GM19328 (cell line): ENCODE results near the gene MYO1E.
"Not testable (repeated sequence)": the region's sequence is repeated elsewhere in the genome, so short reads cannot be mapped to it uniquely, and the experiment has no call there.

Source experiments
- ATAC-seq: cut with Tn5 transposase; IDR thresholded peaks from one replicate; pipeline ENCODE4 v1.9.1; 2021; ENCODE audit warnings: mild to moderate bottlenecking, moderate library complexity; ENCODE audit not compliant: unreplicated experiment

MYO1E gene

GRCh38 chr15:59352683-59353082 lies 20.0 kb downstream of the MYO1E start:
- ATAC-seq = no peak

- no peak for ATAC-seq
Measured at GRCh38 chr15:59352189-59352588, 20.5 kb downstream of the MYO1E start.

DNA sequence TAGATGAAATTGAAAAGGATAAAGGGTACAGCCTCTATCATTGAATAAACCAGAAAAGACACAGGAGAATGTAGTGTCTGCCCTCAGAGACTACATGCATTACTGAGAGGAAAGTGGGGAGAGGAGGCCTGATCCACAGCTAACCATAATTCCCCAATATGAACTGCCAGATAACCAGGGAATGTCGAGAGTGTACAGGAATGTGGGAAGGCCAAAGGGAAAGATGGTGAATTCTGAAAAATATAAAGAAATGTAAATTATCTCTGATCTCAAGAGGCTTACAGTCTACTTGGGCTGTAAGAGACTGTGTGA lies 22.3 kb downstream of the MYO1E start:
- ATAC-seq = no peak

DNA sequence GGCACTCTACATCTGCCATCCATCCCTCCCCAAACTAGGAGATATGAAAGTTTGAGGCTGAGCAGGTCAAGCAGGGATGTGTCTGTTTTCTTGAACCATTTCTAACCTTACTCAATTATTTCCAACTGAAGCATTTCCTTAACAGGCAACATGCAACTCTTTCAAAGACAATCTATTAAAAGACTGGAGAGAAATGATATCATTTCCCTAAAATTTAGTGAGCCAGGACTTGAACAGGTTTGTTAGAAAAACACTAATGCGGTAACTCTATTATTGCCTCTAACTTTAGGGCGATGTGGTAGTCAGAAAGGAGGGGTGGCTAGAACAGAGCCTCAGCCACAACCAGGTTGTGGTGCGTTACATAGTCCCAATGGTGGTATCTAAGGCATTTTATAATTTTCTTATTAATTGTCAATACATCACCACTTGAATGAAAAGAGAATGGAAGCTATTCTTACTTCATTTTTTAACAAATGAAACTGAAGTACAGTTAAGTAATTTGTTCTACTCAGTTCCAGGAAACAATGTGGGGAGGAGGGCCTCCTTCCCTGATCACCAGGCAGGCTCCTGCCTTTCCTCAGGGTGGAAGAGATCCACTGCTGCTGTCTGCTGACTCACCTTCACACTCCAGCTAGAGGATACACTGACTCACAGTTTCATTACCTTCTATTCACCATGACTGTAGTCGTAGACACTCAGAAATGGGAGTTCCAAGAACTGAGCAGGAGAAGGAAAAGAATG lies 22.8 kb downstream of the MYO1E start:
- ATAC-seq = no peak

DNA sequence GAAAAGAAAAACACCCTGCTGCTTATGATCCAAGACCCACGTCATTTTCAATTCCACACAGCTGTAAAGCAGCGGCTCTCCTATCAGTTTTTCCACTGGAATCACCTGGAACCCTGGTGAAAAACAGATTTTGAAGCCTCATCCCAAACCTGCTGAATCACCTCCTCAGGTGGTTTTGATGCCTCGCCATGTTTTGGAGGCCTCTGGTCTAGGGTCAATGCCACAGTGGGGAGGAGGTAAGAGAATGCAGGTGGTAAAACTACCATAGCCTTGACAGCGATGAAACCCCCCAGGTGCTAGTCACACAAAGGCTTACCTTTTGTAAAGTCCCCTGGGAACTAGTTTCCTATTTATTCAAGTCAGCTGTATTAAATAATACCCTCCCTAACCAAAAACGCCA lies 24.8 kb downstream of the MYO1E start:
- no peak for ATAC-seq

- no peak for ATAC-seq
Measured at GRCh38 chr15:59346951-59347350, 25.7 kb downstream of the MYO1E start.

DNA sequence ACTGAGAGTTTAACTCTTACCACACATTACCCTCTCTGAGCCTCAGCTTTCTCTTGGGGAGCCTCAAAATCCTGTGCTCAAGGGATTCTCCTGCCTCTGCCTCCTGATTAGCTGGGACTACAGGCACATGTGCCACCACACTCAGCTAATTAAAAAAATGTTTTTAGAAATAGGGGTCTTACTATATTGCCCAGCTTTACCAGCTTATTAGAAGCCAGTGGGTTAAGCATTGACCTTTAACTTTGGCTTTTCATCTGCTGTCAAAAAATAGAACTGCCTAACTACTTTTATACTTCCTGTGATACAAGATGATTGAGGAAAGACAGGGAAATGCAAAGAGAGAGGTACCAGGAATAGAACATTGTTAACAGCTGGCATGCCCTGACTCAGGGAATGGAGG lies 27.3 kb downstream of the MYO1E start:
- ATAC-seq = no peak

GRCh38 chr15:59344311-59344710 lies 28.4 kb downstream of the MYO1E start:
- no peak for ATAC-seq

DNA sequence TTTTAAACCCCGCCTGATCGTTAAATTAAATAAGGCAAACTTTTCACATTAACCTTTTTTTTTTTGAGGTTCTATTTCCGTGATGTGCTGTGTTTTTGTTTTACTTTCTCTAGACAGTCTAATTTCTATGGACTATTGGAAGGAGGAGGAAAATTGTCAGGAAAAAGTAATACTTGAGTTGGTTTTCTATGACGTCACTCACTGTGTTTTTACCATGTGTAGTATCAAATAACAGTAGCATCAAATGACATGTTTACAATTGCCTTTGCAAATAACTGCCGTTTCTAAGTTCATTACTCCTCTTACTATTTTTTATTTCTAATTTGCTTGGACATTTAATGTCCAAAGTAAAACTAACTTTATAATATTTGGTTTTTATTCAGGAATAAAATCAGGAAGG lies 32.3 kb downstream of the MYO1E start:
- no peak for ATAC-seq

DNA sequence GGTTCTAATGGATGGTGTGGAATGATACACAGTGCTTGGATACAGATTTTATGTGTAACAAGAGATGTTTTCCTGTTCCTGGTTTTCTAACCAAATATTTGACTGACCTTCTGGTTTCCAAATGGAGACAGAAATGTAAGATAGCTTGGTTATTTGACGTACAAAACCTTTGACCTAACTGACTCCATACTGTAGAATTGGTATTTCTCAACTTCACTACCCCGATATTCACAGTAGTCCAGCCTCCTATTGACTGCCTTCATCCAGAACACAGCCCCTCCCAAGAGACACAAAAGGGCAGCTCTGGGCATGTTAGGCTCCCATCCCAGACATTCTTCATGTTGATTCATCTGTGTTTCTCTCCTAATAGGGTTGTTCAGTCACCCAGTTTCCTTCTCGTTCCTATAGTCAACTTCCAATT lies 33.4 kb downstream of the MYO1E start:
- no peak for ATAC-seq

DNA sequence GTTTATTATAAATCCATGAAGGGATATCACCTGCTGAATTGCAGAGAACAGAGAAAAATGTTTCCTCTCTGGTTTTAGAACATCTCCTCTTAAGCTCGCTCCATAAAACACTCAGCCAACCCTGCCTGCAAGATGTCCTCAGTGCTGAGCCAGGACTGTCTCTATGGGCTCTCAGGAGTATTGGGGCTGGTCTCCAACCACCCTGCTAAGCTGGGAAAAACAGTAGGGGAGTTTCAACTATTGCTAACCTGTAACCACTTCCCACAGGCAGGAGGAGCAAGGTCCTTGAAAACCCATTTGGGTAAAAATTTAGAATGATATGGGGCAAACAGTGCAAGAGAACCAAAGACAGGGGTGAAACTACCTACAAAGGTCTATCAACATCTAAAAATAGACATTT lies 34.3 kb downstream of the MYO1E start:
- ATAC-seq = no peak

DNA sequence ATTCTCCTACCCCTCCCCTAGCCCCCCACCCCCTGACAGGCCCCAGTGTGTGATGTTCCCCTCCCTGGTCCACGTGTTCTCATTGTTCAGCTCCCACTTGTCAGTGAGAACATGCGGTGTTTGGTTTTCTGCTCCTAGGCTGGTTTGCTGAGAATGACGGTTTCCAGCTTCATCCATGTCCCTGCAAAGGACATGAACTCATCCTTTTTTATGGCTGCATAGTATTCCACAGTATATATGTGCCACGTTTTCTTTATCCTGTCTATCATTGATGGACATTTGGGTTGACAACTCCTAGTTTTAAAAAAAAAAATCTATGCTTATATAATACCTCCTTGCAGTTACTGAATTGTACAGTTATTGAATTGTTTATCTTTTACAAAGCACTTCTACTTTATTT lies 35.9 kb downstream of the MYO1E start:
- not testable (repeated sequence) for ATAC-seq

DNA sequence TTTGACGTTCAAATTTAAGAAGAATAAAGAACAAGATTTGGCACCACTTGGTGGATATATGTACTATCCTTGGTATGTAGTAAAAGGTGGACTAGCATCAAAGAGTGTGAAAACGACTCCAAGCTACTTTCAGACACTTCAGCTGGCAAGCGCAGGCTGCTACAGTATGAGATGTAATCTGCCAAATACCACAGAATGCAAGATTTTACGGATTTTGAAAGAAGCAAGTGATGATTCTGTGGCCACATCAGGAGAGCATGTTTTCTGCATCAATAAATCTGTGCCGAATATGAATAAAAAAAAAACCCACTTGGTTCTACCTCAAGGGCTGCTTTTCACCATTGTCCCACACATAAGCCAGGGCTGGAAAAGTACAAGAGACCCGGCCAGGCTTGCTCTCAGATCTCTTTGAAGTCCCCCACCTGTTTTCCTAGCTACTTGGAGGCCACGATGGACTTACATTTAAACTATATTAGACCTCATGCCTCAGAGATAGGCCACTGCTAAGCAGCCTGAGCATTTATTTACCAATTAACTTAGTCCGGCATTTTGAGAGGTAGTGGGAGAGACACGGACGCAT lies 37.4 kb downstream of the MYO1E start:
- no peak for ATAC-seq

DNA sequence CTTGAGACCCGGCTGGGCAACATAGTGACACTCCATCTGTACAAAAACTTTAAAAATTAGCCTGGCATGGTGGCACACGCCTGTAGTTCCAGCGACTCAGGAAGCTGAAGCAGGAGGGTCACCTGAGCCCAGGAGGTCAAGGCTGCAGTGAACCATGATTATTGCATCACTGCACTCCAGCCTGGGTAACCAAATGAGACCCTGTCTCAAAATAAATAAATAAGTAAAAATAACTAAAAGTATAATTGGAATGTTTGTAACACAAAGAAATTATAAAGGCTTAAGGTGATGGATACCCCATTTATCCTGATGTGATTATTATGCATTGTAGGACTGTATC lies 38.6 kb downstream of the MYO1E start:
- ATAC-seq = no peak

GRCh38 chr15:59333401-59334075 lies 39.1 kb downstream of the MYO1E start:
- no peak for ATAC-seq

DNA sequence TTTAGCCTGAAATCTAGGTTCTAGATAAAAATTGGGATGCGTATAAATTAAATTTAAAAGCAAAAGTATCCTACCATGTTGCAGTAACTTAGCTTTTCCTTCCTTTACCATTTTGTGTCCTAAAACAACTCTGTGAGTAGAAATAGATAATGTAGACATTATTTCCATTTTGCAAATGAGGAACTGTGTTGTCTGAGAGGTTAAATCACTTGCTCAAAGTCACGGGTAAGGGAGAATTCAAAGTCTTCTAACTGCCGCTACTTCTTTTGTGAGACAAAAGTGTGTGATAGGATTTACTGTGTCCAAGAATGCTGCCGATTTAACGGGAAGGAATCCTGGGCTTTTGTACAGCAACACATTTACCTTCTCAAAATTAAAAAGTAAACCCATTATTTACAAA lies 40.7 kb downstream of the MYO1E start:
- ATAC-seq = no peak

GRCh38 chr15:59330649-59331048 lies 42.0 kb downstream of the MYO1E start:
- ATAC-seq = no peak

- no peak for ATAC-seq
Measured at GRCh38 chr15:59329570-59330350, 42.9 kb downstream of the MYO1E start.

DNA sequence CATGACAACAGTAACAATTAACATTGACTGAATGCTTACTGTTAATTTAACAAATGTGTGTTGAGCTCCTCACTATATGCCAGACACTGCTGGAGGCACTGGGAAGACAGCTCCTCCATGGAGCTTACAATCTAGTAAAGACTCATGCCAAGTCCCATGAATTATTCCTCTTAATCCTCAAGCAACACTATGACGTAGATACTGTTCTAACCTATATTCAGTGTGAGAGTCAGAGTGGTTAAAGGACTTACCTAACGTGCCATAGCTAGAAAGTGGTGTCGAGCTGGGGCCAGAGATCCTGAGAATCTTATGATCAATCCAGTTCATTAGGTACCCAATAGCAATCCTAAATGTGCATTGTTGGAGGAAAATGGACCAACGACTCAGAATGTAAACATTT lies 43.6 kb downstream of the MYO1E start:
- no peak for ATAC-seq

DNA sequence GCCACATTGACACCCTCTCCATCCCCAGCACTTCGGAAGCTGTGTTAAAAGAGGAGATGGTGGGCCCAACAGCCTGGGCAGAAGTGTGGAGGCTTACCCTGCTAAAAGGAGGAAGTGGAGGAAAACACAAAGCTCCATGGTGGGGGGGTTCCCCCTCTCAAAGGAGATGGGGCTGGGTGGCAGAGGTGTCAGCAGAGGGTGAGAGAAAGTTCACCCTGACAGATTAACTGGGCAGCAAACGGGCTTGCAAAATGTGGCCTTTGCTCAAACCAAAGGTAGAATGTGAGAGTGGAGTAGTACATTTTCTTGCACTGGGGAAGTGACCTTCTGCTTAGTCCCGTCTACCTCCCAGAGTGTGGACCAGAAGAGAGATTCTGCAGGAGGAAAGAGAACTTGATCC lies 44.7 kb downstream of the MYO1E start:
- ATAC-seq = no peak

DNA sequence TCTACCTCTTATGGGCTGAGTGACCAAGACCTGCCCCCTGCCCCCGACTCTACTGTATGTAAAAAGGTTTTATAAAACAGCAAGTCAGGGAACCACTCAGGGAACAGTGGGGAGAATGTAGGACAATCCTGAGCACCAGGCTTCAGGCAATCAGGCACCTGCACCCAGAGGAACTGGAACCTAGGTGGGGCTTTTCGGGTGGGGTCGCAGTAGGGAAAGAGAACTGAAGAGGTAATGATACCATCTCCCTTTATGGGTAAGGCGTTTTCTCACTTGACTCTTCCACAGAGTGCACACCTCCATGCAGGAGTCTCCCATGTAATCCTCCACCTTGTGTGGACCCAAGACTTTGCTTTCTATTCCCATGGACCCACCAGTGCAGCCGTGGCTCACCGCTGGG lies 45.8 kb downstream of the MYO1E start:
- ATAC-seq = no peak
